HepG2 (cell line): ENCODE data around the gene NKAIN2. TPM values are rescaled to one million over a fixed set of nuclear protein-coding genes. Genes with fewer than 3 reads are reported as not detected.
"Not testable (repeated sequence)": the region's sequence is repeated elsewhere in the genome, so short reads cannot be mapped to it uniquely, and the experiment has no call there.

Experiments
- ATAC-seq: fragments of 200-7000 bp; cut with Tn5 transposase; 3 replicates; pipeline ENCODE4 v1.9.1; 2020; ENCODE audit warnings: mild to moderate bottlenecking, moderate library complexity
- BruUV-seq: library from RNA; stranded (reverse); fragments of 400-500 nt; replicated peaks from 2 replicates; lab custom pipeline; 2021; lab: Mats Ljungman, UMichigan
- CTCF ChIA-PET: fragments of 300-600 bp; formaldehyde crosslinking; extraction: SDS; loops from one replicate; lab custom pipeline; 2021; ENCODE audit warnings: low total read pairs, inconsistent platforms, low intra/inter-chr PET ratio; lab: Yijun Ruan, JAX
- POLR2A ChIA-PET: fragments of 350-600 bp; sonication (Branson Sonifier 250); formaldehyde crosslinking; loops from one replicate; lab custom pipeline; 2020; ENCODE audit warnings: antibody characterized with exemption, inconsistent platforms; lab: Yijun Ruan, JAX
- DNase-seq: peaks from one replicate; pipeline ENCODE4 v3.0.0-alpha.2; 2015; ENCODE audit warnings: low spot score
- FAIRE-seq: peaks from 3 replicates; lab custom pipeline; 2011; peaks lifted over from hg19 to GRCh38; lab: Jason Lieb, UNC
- H2AFZ ChIP-seq: one replicate; pipeline ENCODE4 v1.6.1; 2011; ENCODE audit warnings: low read length, inconsistent platforms
- H3K27ac ChIP-seq: fragments of 300-600 bp; 3 replicates; pipeline ENCODE4 v1.8.0; 2011; ENCODE audit warnings: mixed run types, mild to moderate bottlenecking, mixed read lengths, low read length, inconsistent platforms; ENCODE audit not compliant: insufficient read depth; ENCODE audit errors: extremely low read length
- H3K27me3 ChIP-seq, 2 experiments: fragments of 200-600 bp in 1 of 2; 2 replicates in 1 of 2; 3 replicates in 1 of 2; pipeline versions ENCODE4 v1.6.0 to v1.8.0; 2011; ENCODE audit warnings: low read length in 2 of 2, mild to moderate bottlenecking in 2 of 2, moderate library complexity in 2 of 2, inconsistent platforms in 1 of 2; ENCODE audit not compliant: insufficient read depth in 2 of 2, control insufficient read depth in 1 of 2
- H3K36me3 ChIP-seq, 2 experiments: fragments of 200-600 bp in 1 of 2; replicated peaks in 1 of 2; 2 replicates in 1 of 2; 3 replicates in 1 of 2; pipeline versions ENCODE4 v1.5.1 to v1.8.0; 2011; ENCODE audit warnings: low read length in 2 of 2, inconsistent platforms in 1 of 2; ENCODE audit not compliant: insufficient read depth in 2 of 2, control insufficient read depth in 1 of 2
- H3K4me1 ChIP-seq: 2 replicates; pipeline ENCODE4 v1.5.1; 2012; ENCODE audit warnings: low read length, inconsistent platforms; ENCODE audit not compliant: insufficient read depth
- H3K4me2 ChIP-seq: 2 replicates; pipeline ENCODE4 v1.6.0; 2011; ENCODE audit warnings: low read depth, low read length, inconsistent platforms
- H3K4me3 ChIP-seq, 3 experiments: fragments of 200-600 bp in 1 of 3; sonication (generic), shearing (Covaris generic) in 1 of 3; replicated peaks in 1 of 3; 2 replicates each; pipeline ENCODE4 v1.5.1; 2011 to 2016; ENCODE audit warnings: low read length in 3 of 3, inconsistent platforms in 2 of 3, low read depth in 2 of 3, mild to moderate bottlenecking in 2 of 3, control low read depth in 1 of 3, mixed read lengths in 1 of 3; ENCODE audit not compliant: insufficient read depth in 1 of 3
- H3K79me2 ChIP-seq: one replicate; pipeline ENCODE4 v1.6.1; 2011; ENCODE audit warnings: low read length, inconsistent platforms; ENCODE audit not compliant: insufficient read depth
- H3K9ac ChIP-seq: 2 replicates; pipeline ENCODE4 v1.6.0; 2011; ENCODE audit warnings: mild to moderate bottlenecking, low read depth, low read length, inconsistent platforms; ENCODE audit not compliant: insufficient read depth
- H3K9me3 ChIP-seq: 2 replicates; pipeline ENCODE4 v1.5.1; 2012; ENCODE audit warnings: mild to moderate bottlenecking, low read length
- H4K20me1 ChIP-seq: 2 replicates; pipeline ENCODE4 v1.6.0; 2011; ENCODE audit warnings: inconsistent platforms, mild to moderate bottlenecking, low read length, moderate library complexity; ENCODE audit not compliant: insufficient read depth
- ATF7 ChIP-seq, 2 experiments: fragments of 450-650 bp in 1 of 2; sonication (generic) in 1 of 2; formaldehyde crosslinking in 1 of 2; IDR thresholded peaks; 2 replicates each; pipeline versions ENCODE4 v1.4.0 to v1.6.1; 2016 to 2020; ENCODE audit warnings: antibody characterized with exemption in 1 of 2, mild to moderate bottlenecking in 1 of 2, missing genetic modification reagents in 1 of 2
- IRX3 ChIP-seq: sonication (generic); formaldehyde crosslinking; IDR thresholded peaks from 2 replicates; pipeline ENCODE4 v1.8.1; 2023; ENCODE audit warnings: mild to moderate bottlenecking, low read depth, missing genetic modification reagents, borderline replicate concordance
- WGBS: methylation state at CpG from one replicate; pipeline ENCODE4 v1.1.6; 2017; ENCODE audit warnings: low lambda C conversion rate; 5-methylcytosine and 5-hydroxymethylcytosine counted together
- in situ Hi-C: cut with HindIII; loops from 2 replicates; pipeline ENCODE4 v1.10.0; 2017; ENCODE audit warnings: low pct_unique_long_range_greater_than_20kb; ENCODE audit not compliant: extremely low pct_ligation_motif_present
- intact Hi-C: fragments of 100-400 bp; cut with micrococcal nuclease; formaldehyde crosslinking; loops from one replicate; pipeline ENCODE4 v1.10.0; 2022; ENCODE audit not compliant: unreplicated experiment
- polyA plus RNA-seq, 8 experiments: library from polyadenylated mRNA; depleted of rRNA in 3 of 8; stranded (reverse) in 7 of 8; unstranded in 1 of 8; fragments of >200 nt; fragmentation: Illumina TruSeq in 4 of 8; extraction: Trizol in 4 of 8; gene quantifications; 2 replicates each; pipeline versions ENCODE4 v1.2.1 to v1.2.3, GENCODE V29; 2011 to 2016; ENCODE audit warnings: low read depth in 4 of 8, missing spikeins in 1 of 8, mixed read lengths in 1 of 8; ENCODE audit not compliant: insufficient read depth in 1 of 8
- total RNA-seq, 5 experiments: library from RNA; depleted of rRNA; stranded (reverse); fragments of >200 nt; fragmentation: Illumina TruSeq; extraction: Trizol; gene quantifications; 2 replicates each; pipeline ENCODE4 v1.2.3, GENCODE V29; 2016; ENCODE audit warnings: low read depth in 1 of 5

The NKAIN2 gene
- total and polyA plus RNA-seq, 2 of the 13 experiments (the other 11 are each of a cell fraction or from before 2014, with no cell fraction given): not detected

- WGBS: 11% methylated on average over 1 of the region's 1 CpG
- H3K4me3 ChIP-seq; H3K4me2 ChIP-seq; H3K9ac ChIP-seq; DNase-seq; ATAC-seq; FAIRE-seq; POLR2A ChIA-PET; H3K9me3 ChIP-seq; H3K27me3 ChIP-seq; H4K20me1 ChIP-seq; H2AFZ ChIP-seq; intact Hi-C loops; CTCF ChIA-PET; BruUV-seq; H3K36me3 ChIP-seq; H3K79me2 ChIP-seq; H3K27ac ChIP-seq; H3K4me1 ChIP-seq; in situ Hi-C loops; TF ChIP-seq ATF7 (CRISPR knock-in tag; IDR thresholded peaks at IDR 0.05): not testable (repeated sequence)
- peak; percentile 76 for TF ChIP-seq ATF7 (IDR thresholded peaks at IDR 0.05)
Observed at GRCh38 chr6:124167249-124167648, 363.6 kb downstream of the NKAIN2 start.

- POLR2A ChIA-PET: no interaction called here
- DNase-seq (no peak), FAIRE-seq (no peak)
- no peaks in the 10 kb centered on the region for H3K9me3 ChIP-seq
- in situ Hi-C loops: no loop called here
- H3K27me3 ChIP-seq: no peaks in the 10 kb centered on the region
- H4K20me1 ChIP-seq: no peaks in the 10 kb centered on the region
- no peak overlapping the region for H3K4me3 ChIP-seq
- CTCF ChIA-PET: no interaction called here
- H3K4me2 ChIP-seq: no peak overlapping the region
- intact Hi-C loops: no loop called here
- no peaks in the 10 kb centered on the region for H3K36me3 ChIP-seq
- H3K4me1 ChIP-seq: no peaks in the 10 kb centered on the region
- H3K27ac ChIP-seq: no peak overlapping the region
- BruUV-seq: no TSS peak
- H3K79me2 ChIP-seq: no peaks in the 10 kb centered on the region
- no peak overlapping the region for H3K9ac ChIP-seq
- H2AFZ ChIP-seq: no peak overlapping the region
- TF ChIP-seq IRX3 (CRISPR knock-in tag): no peak
- TF ChIP-seq, all 625 proteins: peak for 0
- ATAC-seq: no peak
- 6% methylated on average over 2 of the region's 2 CpGs for WGBS
Observed at GRCh38 chr6:124190256-124190655, 386.6 kb downstream of the NKAIN2 start.
